ENCODE measurements around the gene SYTL3.

GRCh38 chr6:158610319-158610968, 39.4 kb upstream of the SYTL3 start:
- TF ChIP-seq POLR2A (IDR thresholded peaks at IDR 0.05) (no peak), CTCF (IDR thresholded peaks at IDR 0.05) (no peak)

All from lower leg skin (tissue), 3 donors.